Naive thymus-derived CD8-positive, alpha-beta T cell (primary cell): ENCODE data around the gene ANKRD16. TPM values are rescaled to one million over a fixed set of nuclear protein-coding genes. Genes with fewer than 3 reads are reported as not detected.
"Not testable (repeated sequence)": the region's sequence is repeated elsewhere in the genome, so short reads cannot be mapped to it uniquely, and the experiment has no call there.

Experiments
- ATAC-seq, 2 donors: fragments of 150-1000 bp; cut with Tn5 transposase in 1 of 2; sonication (Bioruptor Pico), chemical (Tn5 transposase) in 1 of 2; 1 replicate in 1 of 2; 2 replicates in 1 of 2; pipeline ENCODE4 v1.10.0; 2021; ENCODE audit warnings: mild to moderate bottlenecking in 2 of 2, moderate library complexity in 2 of 2
- POLR2A ChIA-PET: fragments of 350-600 bp; sonication (Branson Sonifier 250); formaldehyde crosslinking; loops from one replicate; lab custom pipeline; 2021; ENCODE audit warnings: antibody characterized with exemption; lab: Charles Lee
- DNase-seq, 10 donors: peaks; one replicate each; pipeline versions ENCODE4 v3.0.0 to v3.0.0-alpha.2; 2020 to 2022
- H3K27ac Mint-ChIP-seq, 10 donors: one replicate each; pipeline ENCODE4 v1.8.0; 2020 to 2022; ENCODE audit warnings: mild to moderate bottlenecking in 10 of 10, mixed read lengths in 10 of 10, moderate library complexity in 4 of 10, inconsistent platforms in 1 of 10
- H3K27me3 Mint-ChIP-seq, 5 donors: one replicate each; pipeline ENCODE4 v1.8.0; 2021 to 2022; ENCODE audit warnings: mixed read lengths in 5 of 5
- H3K36me3 Mint-ChIP-seq, 3 donors: one replicate each; pipeline ENCODE4 v1.8.0; 2020 to 2022; ENCODE audit warnings: mixed read lengths in 3 of 3, mild to moderate bottlenecking in 2 of 3, inconsistent platforms in 1 of 3
- H3K4me1 Mint-ChIP-seq, 4 donors: one replicate each; pipeline ENCODE4 v1.8.0; 2021 to 2022; ENCODE audit warnings: mixed read lengths in 4 of 4
- H3K4me3 Mint-ChIP-seq, 10 donors: one replicate each; pipeline ENCODE4 v1.8.0; 2020 to 2022; ENCODE audit warnings: mild to moderate bottlenecking in 10 of 10, mixed read lengths in 10 of 10, moderate library complexity in 6 of 10, inconsistent platforms in 1 of 10
- H3K9me3 Mint-ChIP-seq, 9 donors: one replicate each; pipeline ENCODE4 v1.8.0; 2020 to 2022; ENCODE audit warnings: mixed read lengths in 9 of 9, mild to moderate bottlenecking in 3 of 9, inconsistent platforms in 1 of 9, moderate library complexity in 1 of 9
- polyA plus RNA-seq, 3 donors: library from polyadenylated mRNA; unstranded; fragments of 300-500 nt; fragmentation: Illumina TruSeq; gene quantifications; one replicate each; pipeline ENCODE4 v1.2.3, GENCODE V29; 2021
- total RNA-seq, 8 experiments: library from RNA in 2 of 8; stranded (reverse) in 2 of 8; gene quantifications; one replicate each; pipeline ENCODE4 v1.2.3 and lab custom pipeline; 2021 to 2026

Gene ANKRD16
- total and polyA plus RNA-seq, 5 experiments from 2014 or later = 3.0 to 9.2 (median 5.9) TPM

DNA sequence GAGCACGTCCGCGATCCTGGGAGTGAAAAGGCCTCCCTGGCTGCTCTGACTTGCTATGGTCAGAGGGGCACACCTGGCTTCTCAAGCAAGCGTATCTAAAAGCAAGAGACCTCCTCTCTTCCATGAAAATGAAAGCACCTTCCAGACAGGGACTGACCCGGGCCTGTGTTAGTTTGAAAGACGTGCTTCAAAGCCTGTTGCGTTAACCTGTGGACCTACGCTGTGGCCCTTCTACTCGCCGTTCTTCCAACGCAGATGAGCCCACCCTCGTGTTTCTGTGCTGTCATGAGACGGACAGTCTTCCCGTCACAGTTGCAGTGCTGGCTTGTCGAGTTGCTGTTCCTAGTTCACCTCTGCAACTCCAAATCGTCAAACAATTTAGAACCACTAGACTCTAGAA is 61.0 kb downstream of the ANKRD16 start:
- no peaks in the 10 kb centered on the region for H3K4me1 Mint-ChIP-seq
- no peak for DNase-seq
- no peaks in the 10 kb centered on the region for H3K9me3 Mint-ChIP-seq
- POLR2A ChIA-PET = no interaction called here
- ATAC-seq = no peak
- no peak overlapping the region for H3K27ac Mint-ChIP-seq
- no peak overlapping the region for H3K4me3 Mint-ChIP-seq
- H3K36me3 Mint-ChIP-seq = no peaks in the 10 kb centered on the region
- H3K27me3 Mint-ChIP-seq = no peaks in the 10 kb centered on the region

DNA sequence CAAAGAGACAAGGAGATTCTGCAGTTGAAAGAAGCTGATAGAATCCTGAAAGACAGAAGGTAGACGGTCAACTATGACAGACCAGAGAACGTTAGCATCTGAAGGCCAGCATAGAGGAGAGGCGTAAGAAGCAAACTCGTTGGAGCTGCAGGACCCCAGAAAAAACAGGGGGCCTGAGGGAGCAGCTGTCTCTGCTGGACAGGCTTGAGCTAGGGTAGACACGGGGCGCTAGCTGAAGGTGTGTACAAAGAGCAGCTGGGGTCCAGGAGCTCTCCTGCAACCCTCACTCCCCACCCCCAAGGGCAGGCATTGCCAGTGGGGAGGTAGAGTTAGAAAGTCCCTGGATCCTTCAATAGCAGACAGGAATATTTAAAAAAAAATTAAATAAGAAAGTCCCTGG is 61.9 kb downstream of the ANKRD16 start:
- H3K4me1 Mint-ChIP-seq = no peaks in the 10 kb centered on the region
- POLR2A ChIA-PET = no interaction called here
- ATAC-seq = no peak
- no peaks in the 10 kb centered on the region for H3K36me3 Mint-ChIP-seq
- no peak for DNase-seq
- H3K4me3 Mint-ChIP-seq = no peak overlapping the region
- no peaks in the 10 kb centered on the region for H3K27me3 Mint-ChIP-seq
- H3K9me3 Mint-ChIP-seq = no peaks in the 10 kb centered on the region
- H3K27ac Mint-ChIP-seq = no peak overlapping the region

DNA sequence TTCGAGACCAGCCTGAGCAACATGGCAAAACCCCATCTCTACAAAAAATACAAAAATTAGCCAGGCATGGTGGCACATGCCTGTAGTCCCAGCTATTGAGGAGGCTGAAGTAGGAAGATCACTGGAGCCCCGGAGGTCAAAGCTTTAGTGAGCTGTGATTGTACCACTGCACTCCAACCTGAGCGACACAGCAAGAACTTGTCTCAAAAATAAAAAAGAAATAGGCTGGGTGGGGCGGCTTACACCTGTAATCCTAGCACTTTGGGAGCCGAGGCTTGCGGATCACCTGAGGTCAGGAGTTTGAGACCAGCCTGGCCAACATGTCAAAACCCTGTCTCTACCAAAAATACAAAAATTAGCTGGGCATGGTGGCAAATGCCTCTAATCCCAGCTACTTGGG is 63.2 kb downstream of the ANKRD16 start:
- H3K36me3 Mint-ChIP-seq, H3K9me3 Mint-ChIP-seq, H3K4me1 Mint-ChIP-seq, H3K27ac Mint-ChIP-seq, ATAC-seq, DNase-seq, H3K4me3 Mint-ChIP-seq, H3K27me3 Mint-ChIP-seq: not testable (repeated sequence)
- POLR2A ChIA-PET = interaction anchor here (0.8 kb wide), 1 partner anchor 12 kb away, joined by 3 read pairs; no protein-coding TSS in a partner anchor

DNA sequence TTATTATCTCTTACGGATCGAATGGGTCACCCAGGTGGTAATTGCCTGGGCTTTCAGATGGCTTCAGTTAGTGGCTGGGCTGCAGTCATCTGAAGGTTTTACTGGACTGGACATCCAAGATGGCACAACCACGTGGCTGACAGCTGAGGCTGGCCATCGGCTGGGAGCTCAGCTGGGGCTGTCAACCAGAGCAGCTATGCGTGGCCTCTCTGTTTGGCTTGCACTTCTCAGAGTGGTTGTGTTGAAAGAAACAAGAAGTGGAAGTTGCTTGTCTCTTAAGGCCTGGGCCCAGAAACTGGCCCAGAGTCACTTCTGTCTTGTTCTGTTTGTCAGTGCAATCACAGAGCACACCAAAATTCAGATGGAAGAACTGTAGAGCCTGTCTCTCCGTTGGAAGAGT is 70.8 kb downstream of the ANKRD16 start:
- Mint-ChIP-seq H3K36me3 (no peaks in the 10 kb centered on the region), H3K27ac (peak overlapping the region in 5 of 10 donors; percentile 19 to 87 (median 46)), H3K4me1 (peaks cover 11 to 57% (median 27%) of the 10 kb centered on the region in 4 donors), H3K27me3 (no peaks in the 10 kb centered on the region), H3K9me3 (no peaks in the 10 kb centered on the region), H3K4me3 (peak overlapping the region in 1 of 10 donors; percentile 55)
- DNase-seq = peak in 1 of 10 donors; percentile 6
- POLR2A ChIA-PET = interaction anchor here (0.5 to 2.2 kb wide), 2 partner anchors 22 to 1105 kb away, joined by 4 to 8 read pairs; no protein-coding TSS in a partner anchor
- ATAC-seq = no peak

DNA sequence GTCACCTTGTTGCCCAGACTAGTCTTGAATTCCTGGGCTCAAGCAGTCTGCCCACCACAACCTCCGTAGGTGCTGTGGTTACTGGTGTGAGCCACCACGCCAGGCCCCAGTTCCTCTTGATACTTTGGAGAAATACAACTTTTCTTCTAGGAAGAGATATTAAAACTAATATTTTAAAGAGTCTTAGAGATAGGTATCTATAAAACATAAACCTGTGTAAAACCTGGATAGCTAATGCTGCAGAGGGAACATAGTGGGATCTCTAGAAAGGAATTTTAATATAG is 71.7 kb downstream of the ANKRD16 start:
- POLR2A ChIA-PET = interaction anchor here (2.2 kb wide), 1 partner anchor 23 kb away, joined by 8 read pairs; no protein-coding TSS in a partner anchor
- no peak for ATAC-seq
- peak overlapping the region in 5 of 10 donors; percentile 69 to 90 (median 82) for H3K27ac Mint-ChIP-seq

DNA sequence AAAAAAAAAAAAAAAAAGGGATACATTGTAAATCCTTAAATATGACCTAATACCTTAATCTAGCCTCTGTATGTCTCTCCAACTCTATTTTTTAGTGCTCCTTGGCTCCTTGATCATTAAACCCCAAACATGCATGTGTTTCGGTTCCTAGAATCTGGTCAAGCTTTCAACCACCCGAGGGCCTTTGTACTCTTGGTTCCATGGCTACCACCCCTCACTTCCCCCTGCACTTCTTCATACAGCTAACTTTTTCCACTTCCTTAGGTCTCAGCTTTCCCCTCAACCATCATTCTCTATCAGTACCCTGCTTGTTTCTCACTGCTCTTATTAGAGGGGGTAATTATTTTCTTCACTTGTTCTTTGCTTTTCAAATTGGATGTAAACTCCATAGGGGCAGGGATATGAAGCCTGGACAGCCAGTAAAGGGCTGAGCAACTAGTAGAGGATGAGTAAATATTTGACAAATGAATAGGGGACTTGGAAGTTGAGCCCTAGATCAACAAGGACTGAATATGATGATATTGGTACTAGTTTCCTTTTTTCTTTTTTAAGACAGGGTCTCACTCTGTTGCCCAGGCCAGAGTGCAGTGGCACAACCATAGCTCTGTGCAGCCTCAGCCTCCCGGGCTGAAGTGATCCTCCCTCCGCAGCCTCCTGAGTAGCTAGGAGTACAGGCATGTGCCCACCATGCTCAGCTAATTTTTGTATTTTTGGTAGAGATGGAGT is 72.2 kb downstream of the ANKRD16 start:
- Mint-ChIP-seq H3K9me3 (no peaks in the 10 kb centered on the region), H3K27me3 (no peaks in the 10 kb centered on the region), H3K4me3 (peak overlapping the region in 4 of 10 donors; percentile 13 to 65 (median 60)), H3K36me3 (no peaks in the 10 kb centered on the region), H3K27ac (peak overlapping the region; percentile 30 to 90 (median 85)), H3K4me1 (peaks cover 11 to 57% (median 27%) of the 10 kb centered on the region in 4 donors)
- POLR2A ChIA-PET = interaction anchor here (0.7 to 2.2 kb wide), 3 partner anchors 23 to 54 kb away, joined by 5 to 10 read pairs (median 8); no protein-coding TSS in a partner anchor
- DNase-seq = no peak
- ATAC-seq = no peak

More for the DNA sequence above, 71.7 kb downstream of the ANKRD16 start:
- Mint-ChIP-seq H3K9me3 (no peaks in the 10 kb centered on the region), H3K36me3 (no peaks in the 10 kb centered on the region), H3K4me1 (peaks cover 11 to 57% (median 27%) of the 10 kb centered on the region in 4 donors), H3K27me3 (no peaks in the 10 kb centered on the region), H3K4me3 (no peak overlapping the region)
- no peak for DNase-seq

DNA sequence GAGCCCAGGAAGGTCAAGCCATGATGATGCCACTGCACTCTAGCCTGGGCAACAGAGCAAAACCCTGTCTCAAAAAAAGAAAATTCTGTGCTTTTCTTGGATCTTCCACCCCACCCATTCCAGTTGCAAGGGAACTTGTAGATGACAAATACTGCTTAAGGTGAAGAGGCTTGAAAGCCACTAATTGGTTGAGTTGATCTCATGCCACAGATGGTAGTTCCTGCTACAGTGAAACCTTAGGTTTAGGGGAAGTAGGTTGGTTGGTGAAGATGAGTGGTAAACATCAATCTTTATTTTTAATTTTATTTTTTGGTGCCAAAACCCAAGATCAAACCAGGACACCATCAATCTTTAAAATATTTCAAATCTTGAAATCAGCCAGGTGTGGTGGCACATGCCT is 73.5 kb downstream of the ANKRD16 start:
- ATAC-seq = no peak

DNA sequence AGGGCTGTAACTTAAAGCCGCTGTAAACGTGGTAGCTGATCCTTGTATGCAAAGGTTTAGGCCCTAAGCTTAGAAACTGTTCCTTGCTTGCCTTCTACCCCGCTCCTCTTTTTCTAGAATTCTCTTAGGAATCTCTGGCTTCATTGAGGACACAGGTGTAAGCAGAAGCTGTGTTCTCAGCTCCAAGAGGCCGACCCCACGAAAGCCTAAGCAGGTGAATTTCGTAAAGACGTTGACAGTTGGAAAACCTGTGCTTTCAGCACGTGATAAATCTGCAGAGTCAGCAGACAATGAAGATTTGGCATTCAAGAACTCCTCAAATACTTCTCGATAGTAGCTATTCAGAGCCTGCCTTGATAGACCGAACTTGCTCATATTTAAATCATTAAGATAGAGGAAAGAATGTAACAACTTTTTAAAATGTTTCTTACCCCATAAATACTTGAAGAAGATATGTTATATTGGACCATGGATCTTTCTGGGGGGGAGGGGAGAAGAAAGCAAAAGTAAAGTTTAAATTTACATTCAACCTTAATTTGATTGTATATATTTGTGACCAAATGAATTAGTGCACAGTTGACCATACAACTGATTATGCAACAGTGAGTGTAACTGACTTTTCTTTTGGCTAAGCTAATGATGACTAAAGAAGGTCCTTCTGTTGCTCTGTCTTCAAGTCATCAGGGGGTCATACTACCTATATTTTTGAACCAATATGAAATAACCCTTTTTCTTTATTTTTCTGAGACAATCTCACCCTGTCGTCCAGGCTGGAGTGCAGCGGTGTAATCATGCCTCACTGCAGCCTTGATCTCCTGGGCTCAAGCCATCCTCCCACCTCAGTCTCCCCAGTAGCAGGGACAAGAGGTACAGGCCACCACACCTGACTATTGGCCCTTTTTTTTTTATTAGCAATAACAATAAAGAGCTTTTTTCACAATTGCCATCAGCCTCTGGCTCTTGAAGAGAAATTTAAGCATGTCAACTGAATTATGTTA is 75.3 kb downstream of the ANKRD16 start:
- Mint-ChIP-seq H3K36me3 (peaks cover 0 to 1% (median 0%) of the 10 kb centered on the region in 3 donors), H3K9me3 (no peaks in the 10 kb centered on the region), H3K4me3 (peak overlapping the region; percentile 85 to 96 (median 92)), H3K27me3 (no peaks in the 10 kb centered on the region), H3K27ac (peak overlapping the region; percentile 91 to 98 (median 96)), H3K4me1 (peaks cover 15 to 74% (median 55%) of the 10 kb centered on the region in 4 donors)
- DNase-seq (no peak), ATAC-seq (no peak)
- POLR2A ChIA-PET = interaction anchor here (0.8 to 3.4 kb wide), 16 partner anchors 8 to 130 kb away, joined by 3 to 20 read pairs (median 4); partner anchors contain the start of genes ANKRD16, FBH1 and TASOR2

More for the DNA sequence above, 73.5 kb downstream of the ANKRD16 start:
- H3K27me3 Mint-ChIP-seq = no peaks in the 10 kb centered on the region
- H3K27ac Mint-ChIP-seq = peak overlapping the region in 9 of 10 donors; percentile 43 to 96 (median 62)
- no peak for DNase-seq
- POLR2A ChIA-PET = interaction anchor here (0.6 to 0.8 kb wide), 2 partner anchors 69 to 72 kb away, joined by 3 to 6 read pairs; no protein-coding TSS in a partner anchor
- no peaks in the 10 kb centered on the region for H3K9me3 Mint-ChIP-seq
- peak overlapping the region in 1 of 10 donors; percentile 50 for H3K4me3 Mint-ChIP-seq
- H3K36me3 Mint-ChIP-seq = no peaks in the 10 kb centered on the region
- peaks cover 14 to 68% (median 39%) of the 10 kb centered on the region in 4 donors for H3K4me1 Mint-ChIP-seq

DNA sequence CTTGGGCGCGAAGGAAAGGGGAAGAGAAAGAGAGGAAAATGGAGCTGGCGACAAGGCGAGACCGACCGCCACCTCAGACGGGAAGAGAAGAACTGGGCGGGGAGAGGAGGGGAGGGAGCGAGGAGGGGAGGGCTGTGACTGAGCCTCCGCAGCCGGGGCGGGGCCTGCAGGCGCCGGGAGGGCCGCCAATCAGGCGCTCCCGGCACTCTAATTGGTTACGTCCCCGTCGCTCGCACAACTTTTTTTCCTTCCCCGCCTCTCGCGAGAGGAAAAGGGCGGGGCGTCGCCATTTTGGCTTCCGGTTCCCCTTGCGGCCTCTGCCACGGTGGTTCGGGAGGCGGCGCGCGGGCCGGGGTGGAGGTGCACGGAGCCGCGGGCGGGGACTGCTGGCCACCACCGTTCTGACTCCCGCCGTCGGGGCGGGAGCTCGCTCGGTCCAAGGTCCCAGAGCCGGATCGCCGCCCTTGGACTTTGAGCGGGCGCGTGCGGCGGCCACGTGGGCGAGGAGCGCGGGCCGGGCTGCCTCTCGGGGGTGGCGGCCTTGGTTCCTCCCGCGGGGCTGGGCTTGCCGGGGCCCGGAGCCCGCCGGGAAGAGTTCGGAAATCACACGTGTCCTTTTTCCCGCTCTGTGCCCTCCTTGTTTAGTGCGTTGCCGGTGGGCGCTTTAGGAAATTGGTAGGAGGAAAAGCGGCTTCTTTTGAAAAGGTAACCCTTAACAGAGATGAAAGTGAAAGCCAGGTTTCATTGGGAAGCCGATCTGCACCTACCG is 76.2 kb downstream of the ANKRD16 start, which contains the start of gene GDI2:
Gene GDI2 (minus strand): TSS at position 94 of the 769 bp plus-strand sequence. CDS start 176 bp downstream, outside the sequence.
- Mint-ChIP-seq H3K4me3 (peak within 1 kb of the TSS; percentile 85 to 98 (median 94)), H3K4me1 (peaks cover 18 to 75% (median 63%) of the 10 kb centered on the region in 4 donors), H3K9me3 (no peaks in the 10 kb centered on the region), H3K27me3 (no peaks in the 10 kb centered on the region), H3K36me3 (peaks cover 0 to 4% (median 0%) of the 10 kb centered on the region in 3 donors), H3K27ac (peak within 1 kb of the TSS; percentile 91 to 98 (median 96))
- POLR2A ChIA-PET = interaction anchor here (0.5 to 3.4 kb wide), 20 partner anchors 8 to 366 kb away, joined by 3 to 20 read pairs (median 4); partner anchors contain the start of genes ANKRD16, FBH1 and TASOR2
- peak; percentile 91 to 99 (median 96) for DNase-seq
- peak; percentile 89 to 93 for ATAC-seq

DNA sequence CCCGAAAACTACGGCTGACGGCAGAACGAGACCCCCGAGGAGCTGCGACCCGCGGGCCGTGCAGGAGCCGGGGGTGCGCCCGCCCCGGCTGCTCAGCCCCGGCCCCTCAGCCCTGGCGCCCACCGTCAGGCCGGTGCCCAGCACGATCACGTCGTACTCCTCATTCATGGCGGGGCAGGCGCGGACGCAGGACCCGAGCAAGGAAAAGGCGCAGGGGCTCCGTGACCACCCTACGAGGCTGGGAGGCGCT is 76.7 kb downstream of the ANKRD16 start:
- no peaks in the 10 kb centered on the region for H3K27me3 Mint-ChIP-seq
- H3K27ac Mint-ChIP-seq = peak overlapping the region; percentile 91 to 98 (median 96)
- H3K9me3 Mint-ChIP-seq = no peaks in the 10 kb centered on the region
- peak; percentile 35 to 48 for ATAC-seq
- H3K36me3 Mint-ChIP-seq = peaks cover 0 to 8% (median 0%) of the 10 kb centered on the region in 3 donors
- DNase-seq = no peak
- POLR2A ChIA-PET = interaction anchor here (0.5 to 3.4 kb wide), 17 partner anchors 10 to 366 kb away, joined by 3 to 20 read pairs (median 4); partner anchors contain the start of genes ANKRD16, FBH1 and TASOR2
- peak overlapping the region; percentile 85 to 96 (median 94) for H3K4me3 Mint-ChIP-seq
- peaks cover 18 to 79% (median 68%) of the 10 kb centered on the region in 4 donors for H3K4me1 Mint-ChIP-seq

DNA sequence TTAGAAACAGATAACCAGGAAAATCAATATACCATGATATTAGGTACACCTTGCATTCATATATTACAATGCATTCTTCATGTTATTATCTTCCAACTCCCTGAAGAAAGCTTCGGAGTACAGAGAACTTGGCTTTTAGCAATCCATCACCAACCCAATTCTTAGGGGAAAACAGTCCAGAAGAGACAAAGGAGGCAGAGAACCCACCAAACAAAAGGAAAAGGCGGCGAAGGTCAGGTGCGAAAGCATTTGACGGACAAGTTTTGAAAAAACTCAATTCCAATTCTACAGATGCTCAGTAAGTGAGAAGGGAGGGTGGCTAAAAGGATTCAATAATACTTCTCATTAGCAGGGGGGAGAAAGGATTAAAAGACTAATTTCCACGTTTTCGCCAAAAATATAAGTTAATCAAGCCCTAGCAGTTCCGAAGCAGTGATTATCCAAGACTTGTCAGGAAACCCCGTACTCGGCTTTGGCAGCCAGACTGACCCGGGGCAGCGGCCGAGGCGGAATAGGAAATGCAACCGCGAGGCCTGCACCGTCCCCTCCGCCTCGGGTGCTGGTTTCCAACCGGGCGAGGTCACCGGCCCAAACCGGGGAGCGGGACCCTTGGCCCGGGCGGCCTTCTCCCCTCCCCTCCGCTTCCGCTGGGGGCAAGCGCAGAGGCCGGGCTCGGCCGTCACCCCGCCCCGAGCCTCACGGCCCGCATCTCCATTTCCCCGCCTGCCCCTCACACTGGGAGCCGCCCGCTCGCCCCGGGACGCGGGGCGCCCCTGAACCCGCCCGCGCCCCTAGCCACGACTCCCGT is 77.2 kb downstream of the ANKRD16 start:
- POLR2A ChIA-PET = interaction anchor here (0.6 to 3.4 kb wide), 9 partner anchors 14 to 365 kb away, joined by 3 to 20 read pairs (median 3); partner anchors contain the start of genes ANKRD16 and FBH1
- H3K4me1 Mint-ChIP-seq = peaks cover 17 to 79% (median 69%) of the 10 kb centered on the region in 4 donors
- H3K27ac Mint-ChIP-seq = peak overlapping the region; percentile 86 to 96 (median 92)
- H3K9me3 Mint-ChIP-seq = no peaks in the 10 kb centered on the region
- peaks cover 0 to 11% (median 0%) of the 10 kb centered on the region in 3 donors for H3K36me3 Mint-ChIP-seq
- H3K27me3 Mint-ChIP-seq = no peaks in the 10 kb centered on the region
- DNase-seq (peak in 5 of 10 donors; percentile 6 to 34 (median 30)), ATAC-seq (peak; percentile 11 to 29)
- peak overlapping the region; percentile 85 to 98 (median 94) for H3K4me3 Mint-ChIP-seq
